Endodermal cell (in vitro differentiated cells): ENCODE data around the gene POU4F1. TPM values are rescaled to one million over a fixed set of nuclear protein-coding genes. Genes with fewer than 3 reads are reported as not detected.

Experiments used
- DNase-seq: peaks from one replicate; pipeline ENCODE4 v3.0.0-alpha.2; 2017
- H3K27ac ChIP-seq: 2 replicates; pipeline ENCODE4 v1.5.1; 2013; ENCODE audit warnings: mild to moderate bottlenecking, low read depth, low read length, moderate library complexity
- H3K27me3 ChIP-seq: 2 replicates; pipeline ENCODE4 v1.6.1; 2013; ENCODE audit warnings: mild to moderate bottlenecking, low read length, moderate library complexity; ENCODE audit not compliant: insufficient read depth, control insufficient read depth, poor library complexity, severe bottlenecking
- H3K36me3 ChIP-seq: 2 replicates; pipeline ENCODE4 v1.7.0; 2013; ENCODE audit warnings: mild to moderate bottlenecking, low read length, moderate library complexity; ENCODE audit not compliant: control insufficient read depth, insufficient read depth
- H3K4me1 ChIP-seq: one replicate; pipeline ENCODE4 v1.7.0; 2013; ENCODE audit warnings: low read length; ENCODE audit not compliant: control insufficient read depth, insufficient read depth
- H3K4me3 ChIP-seq: 2 replicates; pipeline ENCODE4 v1.5.1; 2013; ENCODE audit warnings: mild to moderate bottlenecking, low read length, moderate library complexity
- H3K9ac ChIP-seq: 2 replicates; pipeline ENCODE4 v1.6.1; 2013; ENCODE audit warnings: mild to moderate bottlenecking, low read length, moderate library complexity; ENCODE audit not compliant: poor library complexity, severe bottlenecking; ENCODE audit errors: extremely low read depth
- H3K9me3 ChIP-seq: 2 replicates; pipeline ENCODE4 v1.6.1; 2013; ENCODE audit warnings: mild to moderate bottlenecking, low read length, moderate library complexity; ENCODE audit not compliant: control insufficient read depth
- H3K27ac Mint-ChIP-seq: 2 replicates; pipeline ENCODE4 v1.8.0; 2020; ENCODE audit warnings: mixed read lengths
- H3K27me3 Mint-ChIP-seq: 2 replicates; pipeline ENCODE4 v1.8.0; 2021; ENCODE audit warnings: mild to moderate bottlenecking, mixed read lengths; ENCODE audit not compliant: insufficient read depth
- H3K36me3 Mint-ChIP-seq: 2 replicates; pipeline ENCODE4 v1.8.0; 2020; ENCODE audit warnings: low read depth, mixed read lengths
- H3K4me1 Mint-ChIP-seq: 2 replicates; pipeline ENCODE4 v1.8.0; 2020; ENCODE audit warnings: mixed read lengths
- H3K4me3 Mint-ChIP-seq: 2 replicates; pipeline ENCODE4 v1.8.0; 2020; ENCODE audit warnings: mild to moderate bottlenecking, moderate library complexity, mixed read lengths
- H3K9me3 Mint-ChIP-seq: 2 replicates; pipeline ENCODE4 v1.8.0; 2020; ENCODE audit warnings: mild to moderate bottlenecking, mixed read lengths
- WGBS, 2 experiments: methylation state at CpG; one replicate each; pipeline versions ENCODE4 v1.1.5 to v1.1.7; 2013; ENCODE audit warnings: missing lambda C conversion rate in 2 of 2, mixed read lengths in 1 of 2; ENCODE audit not compliant: insufficient coverage in 1 of 2, insufficient read length in 1 of 2; 5-methylcytosine and 5-hydroxymethylcytosine counted together
- total RNA-seq, 2 donors: library from RNA; stranded (reverse); fragmentation: NEBNext Ultra II Directional in 1 of 2; extraction: Animal tissue kit (Norgen Biotek cat#: 25700) in 1 of 2; gene quantifications; 2 replicates in 1 of 2; 3 replicates in 1 of 2; pipeline ENCODE4 v1.2.1, GENCODE V29; 2021
- TF ChIP-seq, protein P1 (sequence below): fragments of 200-600 bp; sonication (generic); conservative IDR thresholded peaks from 2 replicates; pipeline ENCODE4 v1.5.0; 2021; ENCODE audit warnings: antibody characterized with exemption, mild to moderate bottlenecking

Gene POU4F1
- total RNA-seq, 2 donors from 2014 or later, result 0.11 to 0.15 TPM

DNA sequence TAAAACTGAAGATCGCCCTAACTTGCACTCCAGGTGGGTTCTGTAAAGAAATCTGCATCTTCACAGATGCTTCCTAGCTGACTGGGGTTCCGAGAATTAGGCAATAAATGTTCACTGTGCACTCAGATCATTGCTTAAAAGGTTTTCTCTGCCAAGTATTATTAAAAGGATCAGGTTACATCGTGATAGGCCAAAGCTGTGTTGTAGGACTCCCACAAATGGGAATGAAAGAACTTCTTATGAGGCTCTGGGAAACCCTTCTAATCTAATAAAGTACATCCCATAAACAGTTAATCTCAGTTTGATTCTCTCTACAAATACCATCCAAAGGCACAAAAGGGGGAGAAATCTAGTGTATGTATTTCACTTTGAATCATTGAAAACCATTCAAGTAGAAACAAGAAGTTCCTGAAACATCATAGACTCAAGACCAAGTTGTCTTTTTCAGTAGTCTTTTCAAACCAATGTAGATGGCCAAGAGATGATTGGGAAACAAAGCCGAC is 7.1 kb upstream of the POU4F1 start:
- no peak for DNase-seq
- peaks cover 17% of the 10 kb centered on the region for H3K4me1 Mint-ChIP-seq
- no peaks in the 10 kb centered on the region for H3K9me3 Mint-ChIP-seq
- no peaks in the 10 kb centered on the region for H3K9me3 ChIP-seq
- peaks cover 80% of the 10 kb centered on the region for H3K27me3 Mint-ChIP-seq
- no peak overlapping the region for H3K9ac ChIP-seq
- TF ChIP-seq, protein P1, sequence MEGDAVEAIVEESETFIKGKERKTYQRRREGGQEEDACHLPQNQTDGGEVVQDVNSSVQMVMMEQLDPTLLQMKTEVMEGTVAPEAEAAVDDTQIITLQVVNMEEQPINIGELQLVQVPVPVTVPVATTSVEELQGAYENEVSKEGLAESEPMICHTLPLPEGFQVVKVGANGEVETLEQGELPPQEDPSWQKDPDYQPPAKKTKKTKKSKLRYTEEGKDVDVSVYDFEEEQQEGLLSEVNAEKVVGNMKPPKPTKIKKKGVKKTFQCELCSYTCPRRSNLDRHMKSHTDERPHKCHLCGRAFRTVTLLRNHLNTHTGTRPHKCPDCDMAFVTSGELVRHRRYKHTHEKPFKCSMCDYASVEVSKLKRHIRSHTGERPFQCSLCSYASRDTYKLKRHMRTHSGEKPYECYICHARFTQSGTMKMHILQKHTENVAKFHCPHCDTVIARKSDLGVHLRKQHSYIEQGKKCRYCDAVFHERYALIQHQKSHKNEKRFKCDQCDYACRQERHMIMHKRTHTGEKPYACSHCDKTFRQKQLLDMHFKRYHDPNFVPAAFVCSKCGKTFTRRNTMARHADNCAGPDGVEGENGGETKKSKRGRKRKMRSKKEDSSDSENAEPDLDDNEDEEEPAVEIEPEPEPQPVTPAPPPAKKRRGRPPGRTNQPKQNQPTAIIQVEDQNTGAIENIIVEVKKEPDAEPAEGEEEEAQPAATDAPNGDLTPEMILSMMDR, result no peak
- peaks cover 8% of the 10 kb centered on the region for H3K36me3 ChIP-seq
- no peak overlapping the region for H3K4me3 Mint-ChIP-seq
- no peak overlapping the region for H3K27ac ChIP-seq
- 67 to 68% methylated on average over 4 of the region's 4 CpGs for WGBS, 2 experiments
- no peak overlapping the region for H3K27ac Mint-ChIP-seq
- H3K4me3 ChIP-seq, result no peak overlapping the region
- peaks cover 7% of the 10 kb centered on the region for H3K4me1 ChIP-seq
- peaks cover 77% of the 10 kb centered on the region for H3K27me3 ChIP-seq
- peaks cover 6% of the 10 kb centered on the region for H3K36me3 Mint-ChIP-seq

DNA sequence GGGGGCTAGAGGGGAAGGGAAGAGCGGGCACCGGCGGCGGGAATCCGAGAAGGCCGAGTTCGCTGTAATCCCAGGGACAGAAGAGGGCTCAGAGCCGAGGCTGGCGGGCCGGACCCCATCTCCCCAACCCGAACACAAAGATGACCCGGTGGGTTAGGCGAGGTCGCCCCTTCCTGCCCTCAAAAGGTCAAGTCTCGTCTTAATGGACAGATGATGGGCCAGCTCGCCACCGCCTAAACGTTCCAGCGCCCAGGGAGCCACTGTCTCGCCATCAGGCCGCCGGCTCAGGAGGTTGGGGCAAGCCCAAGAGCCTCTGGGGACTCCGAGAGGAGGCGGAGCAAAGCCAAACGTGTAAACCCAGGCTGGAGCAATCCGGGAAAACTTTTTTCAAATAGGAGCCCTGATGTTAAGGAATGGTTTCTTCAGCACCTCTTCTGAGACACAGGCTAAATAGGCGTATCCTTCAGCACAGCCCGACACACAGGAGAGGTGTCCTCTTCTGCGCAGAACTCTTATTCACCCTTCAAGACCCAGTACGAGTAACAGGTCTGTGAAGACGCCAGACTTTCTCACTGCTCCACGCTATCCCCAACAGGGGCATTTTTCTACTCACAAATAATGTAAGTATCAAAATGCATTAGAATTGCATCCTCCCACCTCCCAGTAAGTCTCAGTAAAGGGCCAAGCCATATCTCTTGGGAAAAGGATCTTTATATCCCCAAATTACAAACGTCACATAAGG is 6.3 kb upstream of the POU4F1 start:
- no peaks in the 10 kb centered on the region for H3K36me3 ChIP-seq
- H3K9me3 ChIP-seq, result no peaks in the 10 kb centered on the region
- Mint-ChIP-seq H3K9me3 (no peaks in the 10 kb centered on the region), H3K36me3 (peaks cover 3% of the 10 kb centered on the region), H3K4me3 (peak overlapping the region; percentile 56), H3K27me3 (peaks cover 88% of the 10 kb centered on the region), H3K27ac (no peak overlapping the region), H3K4me1 (peaks cover 19% of the 10 kb centered on the region)
- no peak overlapping the region for H3K9ac ChIP-seq
- no peak overlapping the region for H3K27ac ChIP-seq
- H3K4me1 ChIP-seq, result peaks cover 7% of the 10 kb centered on the region
- H3K27me3 ChIP-seq, result peaks cover 85% of the 10 kb centered on the region
- TF ChIP-seq, protein P1, result no peak
- WGBS, 2 experiments, result 6 to 8% methylated on average over 25 to 33 of the region's 33 CpGs
- DNase-seq, result peak; percentile 82
- H3K4me3 ChIP-seq, result peak overlapping the region; percentile 78

DNA sequence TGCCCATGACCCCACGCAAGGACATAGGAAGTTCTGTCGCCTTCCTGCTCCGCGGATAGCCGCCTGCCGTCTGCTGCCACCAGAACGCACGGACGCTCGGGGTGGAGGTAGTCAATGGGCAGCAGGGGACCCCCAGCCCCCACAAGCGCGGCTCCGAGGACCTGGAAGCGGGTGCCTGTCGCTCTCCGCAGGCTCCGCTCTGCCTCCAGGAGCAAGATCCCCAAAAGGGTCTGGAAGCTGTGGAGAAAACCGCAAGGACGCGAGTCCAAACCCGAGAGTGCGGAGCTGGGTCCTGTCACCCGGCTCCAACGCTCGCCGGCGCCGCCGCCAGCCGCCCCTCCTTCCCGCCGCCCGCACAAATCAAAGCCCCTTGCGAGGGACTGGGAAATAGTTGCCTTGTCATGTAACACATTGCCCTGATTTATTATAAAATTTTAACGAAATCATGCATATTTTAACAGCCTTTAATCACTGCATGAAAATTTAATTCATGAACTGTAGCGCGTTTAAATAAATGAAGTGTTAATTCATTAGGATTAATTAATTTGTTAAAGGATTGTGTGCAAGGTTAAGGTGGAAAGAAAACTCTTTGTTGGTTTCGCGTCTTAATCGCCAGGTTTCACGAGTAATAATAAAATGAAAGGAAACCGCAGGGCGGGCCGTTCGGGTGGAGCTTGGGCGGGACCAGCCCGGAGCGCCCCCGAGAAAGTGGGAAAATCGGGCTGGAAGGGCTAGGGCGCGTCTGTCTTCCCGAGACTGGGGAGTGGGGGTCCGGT is 5.5 kb upstream of the POU4F1 start:
- Mint-ChIP-seq H3K27ac (no peak overlapping the region), H3K9me3 (no peaks in the 10 kb centered on the region), H3K4me3 (peak overlapping the region; percentile 56), H3K27me3 (peaks cover 96% of the 10 kb centered on the region), H3K36me3 (peaks cover 3% of the 10 kb centered on the region), H3K4me1 (peaks cover 19% of the 10 kb centered on the region)
- DNase-seq, result peak; percentile 67
- H3K4me1 ChIP-seq, result peaks cover 7% of the 10 kb centered on the region
- H3K9me3 ChIP-seq, result no peaks in the 10 kb centered on the region
- TF ChIP-seq, protein P1, result no peak
- peak overlapping the region; percentile 78 for H3K4me3 ChIP-seq
- H3K9ac ChIP-seq, result no peak overlapping the region
- no peak overlapping the region for H3K27ac ChIP-seq
- peaks cover 92% of the 10 kb centered on the region for H3K27me3 ChIP-seq
- H3K36me3 ChIP-seq, result no peaks in the 10 kb centered on the region
- 1% methylated on average over 34 to 54 of the region's 54 CpGs for WGBS, 2 experiments
